Keratinocyte (primary cell): ENCODE data around the gene KIF1B.

Experiments
- CTCF ChIP-seq, 3 experiments: IDR thresholded peaks in 1 of 3; conservative IDR thresholded peaks in 1 of 3; optimal IDR thresholded peaks in 1 of 3; 2 replicates in 2 of 3; 3 replicates in 1 of 3; pipeline versions ENCODE3 to v1.5.1; 2011; ENCODE audit warnings: low read length in 3 of 3, mild to moderate bottlenecking in 3 of 3, moderate library complexity in 2 of 3, control low read depth in 1 of 3, inconsistent platforms in 1 of 3; ENCODE audit not compliant: insufficient read depth in 2 of 3; ENCODE audit errors: extremely low read depth in 1 of 3
- EZH2 ChIP-seq: IDR thresholded peaks from one replicate; pipeline ENCODE4 v1.6.1; 2012; ENCODE audit warnings: inconsistent platforms, mild to moderate bottlenecking, low read length, moderate library complexity

- TF ChIP-seq CTCF (optimal IDR thresholded peaks at IDR 0.05 in 1 of 3, IDR thresholded peaks at IDR 0.05 in 1 of 3, conservative IDR thresholded peaks at IDR 0.05 in 1 of 3; ENCODE audit: extremely low read depth in 1 of 3, insufficient read depth in 2 of 3, low read length in 3 of 3) (no peak), EZH2 (no peak)
Observed at GRCh38 chr1:10340930-10341590, 130.7 kb downstream of the KIF1B start.
